GM19025 (cell line): ENCODE data around the gene C11orf16.
"Not testable (repeated sequence)": the region's sequence is repeated elsewhere in the genome, so short reads cannot be mapped to it uniquely, and the experiment has no call there.

ENCODE experiments used
- ATAC-seq: cut with Tn5 transposase; IDR thresholded peaks from one replicate; pipeline ENCODE4 v1.9.1; 2021; ENCODE audit warnings: mild to moderate bottlenecking, low read depth, moderate library complexity; ENCODE audit not compliant: unreplicated experiment

The C11orf16 gene, protein sequence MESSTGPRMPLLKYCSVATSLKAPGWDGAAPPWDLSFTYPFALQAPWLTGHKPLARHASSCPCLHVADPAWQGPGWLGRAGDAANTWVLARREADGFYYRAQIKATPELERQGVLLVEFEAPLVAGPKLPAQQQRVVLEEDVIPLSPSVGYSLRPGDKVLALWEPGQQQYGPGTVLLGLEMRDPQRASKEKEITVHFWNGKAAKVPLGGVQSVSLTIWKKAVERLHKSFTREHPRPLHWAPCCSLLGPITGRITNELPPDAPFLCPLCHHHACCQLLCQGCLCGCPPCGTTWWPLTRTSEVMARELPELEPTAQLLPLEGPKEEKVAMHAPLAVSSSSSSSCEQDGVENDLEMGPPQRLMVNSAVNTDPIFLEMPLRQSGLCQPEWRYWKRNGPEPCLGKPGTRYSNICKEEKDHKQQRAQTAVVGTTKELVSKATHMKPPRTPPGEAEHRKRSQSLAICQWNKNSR

DNA sequence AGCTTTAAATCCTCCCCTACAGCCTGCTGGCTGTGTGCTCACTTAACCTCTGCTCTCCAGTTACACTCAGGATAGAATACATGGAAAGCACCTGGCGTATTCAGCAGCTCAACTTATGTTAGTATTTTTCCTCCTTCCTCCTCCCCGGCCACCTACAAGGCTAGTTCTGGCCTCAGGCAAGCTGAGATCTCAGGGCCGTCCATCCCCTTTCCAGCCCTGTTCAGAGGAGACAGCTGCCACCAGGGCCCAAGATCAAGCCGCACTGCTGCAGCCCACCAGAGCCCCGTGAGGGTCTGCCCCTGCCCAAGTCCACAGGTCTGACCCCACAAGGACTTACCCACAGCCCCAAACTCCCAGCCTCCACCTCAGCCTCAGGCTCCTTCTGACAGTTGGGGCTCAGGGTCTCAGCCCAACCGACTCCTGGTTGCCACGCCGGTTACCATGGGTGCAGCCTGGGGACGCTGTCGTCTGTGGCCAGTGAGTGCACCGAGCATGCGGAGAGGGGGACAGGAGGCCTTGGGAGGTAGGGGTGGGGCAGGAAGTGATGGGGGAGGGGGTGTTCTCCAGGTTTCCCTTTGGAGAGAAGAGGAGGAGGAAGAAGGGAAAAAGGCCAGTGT lies at the start of gene C11orf16:
Gene C11orf16 (minus strand): TSS at position 384 of the 617 bp plus-strand sequence. CDS start 639 bp downstream, outside the sequence.
- no peak for ATAC-seq

DNA sequence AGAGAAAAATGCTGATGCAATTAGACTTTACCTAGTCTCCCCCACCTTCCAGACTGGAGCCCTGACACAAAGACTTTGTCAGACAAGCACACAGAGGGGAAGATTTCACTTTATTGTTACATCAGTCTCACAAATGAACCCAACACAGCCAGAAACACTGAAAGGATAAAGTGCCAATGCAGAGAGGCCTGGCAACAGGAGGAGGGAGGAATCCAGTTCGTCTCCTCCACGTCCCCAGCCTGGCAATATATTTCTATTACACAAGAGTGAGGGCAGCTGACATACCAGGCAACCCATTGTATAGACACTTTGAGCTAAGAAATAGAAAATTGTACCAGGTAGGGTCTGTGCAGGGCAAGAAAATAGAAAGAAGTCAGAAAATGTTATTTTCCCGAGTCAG lies 47.7 kb upstream of the C11orf16 start:
- no peak for ATAC-seq

DNA sequence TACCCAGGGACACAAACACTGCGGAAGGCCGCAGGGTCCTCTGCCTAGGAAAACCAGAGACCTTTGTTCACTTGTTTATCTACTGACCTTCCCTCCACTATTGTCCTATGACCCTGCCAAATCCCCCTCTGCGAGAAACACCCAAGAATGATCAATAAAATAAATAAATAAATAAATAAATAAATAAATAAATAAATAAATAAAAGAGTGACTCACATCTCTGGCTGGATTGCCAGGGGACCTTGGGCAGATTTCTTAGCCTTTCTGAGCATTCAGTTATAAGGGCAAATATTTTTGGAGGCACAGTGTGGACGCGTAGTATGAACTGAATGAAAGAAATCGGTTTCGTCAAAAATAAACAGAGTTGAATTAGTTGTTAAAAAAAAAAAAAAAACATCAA lies 46.6 kb upstream of the C11orf16 start:
- not testable (repeated sequence) for ATAC-seq

DNA sequence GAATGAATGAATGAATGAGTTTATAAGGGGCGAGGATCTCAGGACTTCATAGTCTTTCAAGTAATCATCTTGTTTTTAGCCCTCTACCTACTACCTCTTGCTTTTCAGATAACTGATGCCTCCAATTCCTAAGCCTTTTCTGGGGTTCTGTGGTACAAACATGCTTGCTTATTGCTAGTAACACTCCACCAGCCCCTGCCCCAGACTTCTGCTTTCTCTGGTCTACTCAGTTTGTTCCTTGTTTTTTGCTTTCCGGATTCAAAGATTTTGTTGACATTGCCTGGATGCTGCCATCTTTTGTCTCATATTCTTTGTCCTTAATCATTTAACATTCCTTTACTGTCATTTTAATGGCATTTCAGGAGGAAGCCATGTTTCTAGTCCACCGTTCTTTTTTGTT lies 40.4 kb upstream of the C11orf16 start:
- no peak for ATAC-seq

DNA sequence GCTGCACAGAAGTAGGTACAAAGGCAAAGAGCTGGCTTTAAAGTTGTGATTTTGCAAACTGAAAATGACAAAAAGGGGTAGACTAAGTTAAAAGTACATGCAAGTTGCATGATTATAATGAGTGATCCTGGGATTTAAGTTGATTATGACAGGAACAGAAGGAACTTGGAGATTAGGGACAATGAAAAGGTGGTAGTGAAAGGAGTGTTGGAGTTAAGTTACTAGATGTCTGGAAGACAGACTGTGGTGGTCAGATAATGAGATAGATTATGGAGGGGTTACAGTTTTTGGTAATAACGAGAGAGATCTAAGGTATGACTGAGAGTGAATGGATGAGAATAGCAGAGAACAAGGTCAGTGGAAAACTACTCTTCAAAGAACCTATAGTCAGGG lies 39.2 kb upstream of the C11orf16 start:
- ATAC-seq = no peak

DNA sequence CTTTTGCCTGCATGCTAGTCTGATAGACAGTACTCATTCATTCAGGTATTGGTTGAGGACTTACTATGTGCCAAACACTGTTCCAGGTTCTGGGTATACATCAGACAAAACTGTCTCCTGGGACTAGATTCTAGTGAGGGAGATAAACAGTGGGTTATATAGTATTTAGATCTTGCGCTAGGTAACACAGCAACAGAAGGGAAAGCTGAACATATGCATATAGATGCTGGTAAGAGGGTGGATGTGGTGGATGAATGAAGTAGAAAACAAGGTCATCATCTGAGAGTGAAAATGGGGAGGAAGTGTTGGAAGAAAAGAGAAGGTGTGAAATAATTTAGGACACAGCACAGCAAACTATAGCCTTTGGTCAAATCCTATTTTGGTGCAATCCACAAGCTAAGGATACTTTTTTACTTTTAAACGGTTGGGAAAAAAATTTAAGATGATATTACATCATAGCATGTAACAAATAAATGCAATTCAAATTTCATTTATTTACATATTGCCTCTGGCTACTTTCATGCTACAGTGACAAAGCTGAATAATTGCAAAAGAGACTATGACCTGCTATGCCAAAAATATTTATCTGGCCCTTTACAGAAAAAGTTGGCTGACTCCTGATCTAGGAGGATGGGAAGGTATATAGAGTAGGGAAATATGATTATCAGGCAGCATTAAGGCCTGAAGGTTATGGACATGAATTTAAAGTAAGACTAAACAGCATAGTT lies 38.6 kb upstream of the C11orf16 start:
- no peak for ATAC-seq

DNA sequence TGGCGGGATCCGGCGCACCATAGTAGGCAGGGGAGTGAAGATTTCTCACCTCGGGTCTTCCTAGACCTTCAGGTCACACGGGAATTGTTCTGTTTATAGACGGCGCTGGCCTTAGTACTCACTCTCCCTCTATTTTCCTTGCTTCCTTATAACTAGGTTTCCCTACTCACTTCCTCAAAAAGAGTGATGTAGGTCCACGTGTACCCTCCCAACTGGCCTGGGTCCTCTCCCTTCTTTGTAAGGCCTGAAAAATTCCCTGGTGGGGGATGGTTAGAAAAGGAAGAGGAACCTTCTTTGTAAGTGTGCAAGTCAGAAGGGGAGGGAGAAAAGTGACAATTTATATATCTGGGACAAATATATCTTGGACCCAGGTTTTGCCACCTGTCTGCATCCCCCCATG lies 34.4 kb upstream of the C11orf16 start:
- ATAC-seq = no peak

DNA sequence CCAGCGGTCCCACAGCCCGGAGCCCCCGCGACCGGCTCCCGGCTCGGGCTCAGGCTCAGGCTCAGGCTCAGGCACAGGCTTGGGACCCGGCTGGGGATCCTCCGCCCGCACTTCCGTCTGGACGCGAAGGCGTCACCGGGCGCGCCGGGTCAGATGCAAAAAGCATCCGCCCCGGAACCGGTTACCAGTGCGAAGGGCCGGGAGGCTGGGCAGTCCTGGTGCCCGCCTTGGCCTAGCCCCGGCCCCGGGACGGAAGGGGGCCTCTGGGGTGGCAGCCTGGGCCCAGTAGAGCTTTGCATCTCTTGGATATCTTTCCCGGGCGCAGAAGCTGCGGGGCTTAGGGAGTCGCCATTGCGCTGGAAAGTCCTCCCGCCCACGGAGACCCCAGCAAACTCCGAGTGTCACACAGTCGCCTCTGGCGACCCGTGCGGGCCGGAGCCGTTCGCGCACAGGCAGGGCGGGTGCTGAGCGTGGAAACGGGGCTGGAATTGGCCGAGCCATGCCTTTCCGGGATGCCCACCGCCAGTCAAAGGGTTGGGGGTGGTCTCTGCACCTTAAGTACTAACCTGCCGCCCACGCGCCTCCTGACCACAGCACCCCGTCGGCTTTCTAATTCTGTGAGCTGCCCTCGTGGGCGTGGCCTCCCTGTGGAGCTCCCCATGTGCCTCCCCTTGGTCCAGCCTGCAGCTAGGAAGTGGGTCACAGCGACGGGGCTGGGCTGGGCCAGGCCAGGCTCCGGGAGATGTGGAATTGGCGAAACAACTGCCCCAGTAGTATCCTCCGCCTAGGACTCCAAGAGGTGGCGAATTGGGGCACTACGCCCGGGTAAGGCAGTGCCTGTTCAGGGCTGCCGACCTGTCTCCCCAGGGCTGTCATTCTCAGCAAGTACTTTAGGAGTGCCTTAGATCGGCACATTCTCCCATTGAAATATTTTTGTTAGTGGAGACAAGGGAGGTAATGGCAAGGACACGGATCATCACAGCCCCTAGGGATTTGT lies 31.9 kb upstream of the C11orf16 start, which contains the start of gene TMEM9B:
Gene TMEM9B (minus strand): TSS at position 119 of the 997 bp plus-strand sequence. CDS start 129 bp downstream, outside the sequence.
- peak; percentile 86 for ATAC-seq

DNA sequence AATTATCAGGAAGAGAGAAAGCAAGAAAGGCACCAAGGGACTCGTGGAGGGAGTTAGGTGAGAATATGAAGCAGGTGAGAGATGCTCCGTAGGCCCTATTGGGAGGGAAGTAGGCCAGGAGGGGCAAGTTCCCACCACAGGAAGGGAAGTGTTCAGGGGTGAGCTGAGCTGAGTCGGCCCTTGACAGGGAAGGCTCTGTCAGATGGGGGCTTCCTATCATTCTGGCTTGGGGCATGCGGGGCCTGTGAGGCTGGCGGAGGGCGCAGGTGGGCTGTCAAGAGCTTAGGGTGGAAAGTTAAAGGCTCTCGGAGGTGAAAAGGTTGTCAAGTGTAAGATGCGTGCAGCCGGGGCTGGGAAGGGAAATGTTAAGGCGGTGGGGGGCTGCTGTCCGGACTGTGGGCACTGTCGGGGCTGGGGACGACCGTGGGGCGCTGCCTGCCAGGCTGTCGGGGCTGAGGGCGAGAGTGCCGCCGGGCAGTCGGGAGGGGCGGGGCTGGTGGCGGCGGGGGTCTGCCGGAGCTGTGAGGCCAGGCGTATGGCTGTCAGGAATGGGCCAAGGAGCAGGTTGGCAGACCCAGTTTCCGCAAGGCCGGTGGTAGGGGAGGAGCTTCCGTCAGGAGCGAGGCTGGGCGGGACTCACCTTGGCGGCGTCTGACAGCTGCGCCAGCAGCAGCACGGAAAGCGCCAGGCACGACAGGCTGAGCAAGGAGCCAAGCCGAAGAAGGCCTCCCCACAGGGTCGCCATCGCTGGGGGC lies 31.0 kb upstream of the C11orf16 start:
- ATAC-seq = peak; percentile 68

DNA sequence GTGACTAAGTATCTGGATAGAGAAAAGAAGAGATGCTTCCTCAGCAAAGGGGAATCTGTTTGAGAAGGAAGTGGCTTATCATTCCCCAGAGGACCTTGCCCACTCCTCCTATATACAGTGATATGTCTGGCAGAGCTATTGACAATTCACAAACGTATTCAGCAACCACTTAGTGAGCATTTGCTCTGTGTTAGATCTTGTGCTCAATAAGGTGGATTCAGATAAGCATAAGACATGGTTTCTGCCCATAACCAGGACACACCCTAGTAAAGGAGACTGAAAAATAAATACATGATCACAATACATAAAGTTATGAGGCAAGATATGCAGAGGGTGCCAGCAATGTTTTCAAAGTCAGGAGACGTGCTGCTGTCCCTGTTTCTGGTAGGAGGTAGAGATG lies 30.1 kb upstream of the C11orf16 start:
- no peak for ATAC-seq

DNA sequence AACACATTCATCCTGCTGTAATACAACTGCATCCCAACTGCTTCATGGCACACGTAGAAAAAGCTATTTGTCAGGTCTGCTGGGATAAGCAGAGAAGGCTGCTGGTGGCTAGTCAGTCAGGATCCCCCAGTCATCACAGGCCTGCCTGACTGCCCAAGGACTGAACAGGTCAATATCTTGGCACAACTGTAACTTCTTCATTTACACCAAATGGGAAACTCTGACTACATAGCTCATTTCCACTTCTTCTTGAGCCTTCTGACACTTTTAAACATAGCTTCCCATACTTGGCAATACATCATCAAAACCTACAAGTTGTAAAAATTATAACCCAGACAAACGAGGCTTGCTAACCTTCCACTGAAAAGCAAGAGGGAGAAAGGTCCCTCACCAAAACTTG lies 28.7 kb upstream of the C11orf16 start:
- no peak for ATAC-seq

DNA sequence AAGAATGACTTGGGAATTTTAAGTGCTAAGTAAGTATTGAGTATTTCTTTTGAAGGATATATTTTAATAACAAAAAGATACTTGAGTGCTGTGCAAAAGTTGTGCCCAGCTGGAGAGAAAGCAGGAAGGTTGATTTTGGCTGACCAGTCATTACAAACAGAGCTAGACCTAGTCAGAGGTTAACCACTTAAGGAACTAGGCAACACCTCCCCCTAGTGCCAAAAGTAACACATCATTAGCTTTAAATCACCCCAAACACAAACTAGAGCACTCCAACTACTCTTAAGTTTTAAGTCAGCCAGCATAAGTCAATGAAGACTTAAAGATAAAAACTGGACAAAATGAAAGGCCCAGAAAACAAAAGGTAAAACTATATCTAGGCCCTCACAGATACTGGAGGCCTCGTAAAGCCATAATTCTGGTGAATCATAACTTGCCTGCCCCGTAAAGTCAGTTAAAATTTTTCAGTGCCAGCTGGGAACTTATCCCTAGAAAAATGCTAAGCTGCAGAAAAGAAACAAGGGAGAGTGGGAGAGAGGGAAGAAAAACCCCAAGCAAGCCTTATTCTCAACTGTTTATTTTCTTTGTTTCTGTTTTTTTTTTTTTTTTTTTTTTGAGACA lies 26.9 kb upstream of the C11orf16 start:
- no peak for ATAC-seq

DNA sequence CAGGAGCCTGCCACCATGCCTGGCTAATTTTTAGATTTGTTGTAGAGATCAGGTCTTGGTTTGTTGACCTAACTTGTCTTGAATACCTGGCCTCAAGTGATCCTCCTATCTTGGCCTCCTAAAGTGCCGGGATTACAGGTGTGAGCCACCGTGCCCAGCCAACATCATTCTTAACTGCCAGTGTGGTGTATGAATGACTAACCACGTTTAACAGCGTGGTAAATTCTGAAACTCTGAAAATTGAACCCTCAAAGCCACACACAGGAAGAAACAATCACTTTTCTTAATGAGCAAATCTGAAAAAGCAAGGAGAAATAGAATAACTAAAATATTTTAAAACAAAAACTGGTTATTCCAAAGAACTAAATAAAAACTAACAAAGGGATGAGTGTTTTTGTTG lies 24.1 kb upstream of the C11orf16 start:
- ATAC-seq = no peak

DNA sequence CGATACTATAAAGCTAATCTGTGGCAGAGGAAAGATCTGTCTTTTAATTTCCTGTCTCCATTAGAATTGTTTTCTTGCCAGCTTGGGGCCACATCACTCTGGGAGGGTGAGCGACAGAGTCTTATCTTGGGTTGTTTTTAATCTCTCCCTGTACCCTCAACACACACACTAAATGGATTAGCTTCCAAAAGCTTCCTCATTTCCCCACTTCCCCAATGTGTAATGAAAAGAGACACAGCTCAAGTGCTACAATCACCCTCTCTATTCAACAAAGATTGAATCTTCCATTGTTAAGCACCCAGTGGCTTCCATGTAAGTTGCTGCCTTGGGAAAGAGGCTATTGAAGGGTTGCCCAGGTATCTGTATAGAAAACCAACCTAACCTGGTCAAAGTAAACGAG lies 16.1 kb upstream of the C11orf16 start:
- no peak for ATAC-seq

DNA sequence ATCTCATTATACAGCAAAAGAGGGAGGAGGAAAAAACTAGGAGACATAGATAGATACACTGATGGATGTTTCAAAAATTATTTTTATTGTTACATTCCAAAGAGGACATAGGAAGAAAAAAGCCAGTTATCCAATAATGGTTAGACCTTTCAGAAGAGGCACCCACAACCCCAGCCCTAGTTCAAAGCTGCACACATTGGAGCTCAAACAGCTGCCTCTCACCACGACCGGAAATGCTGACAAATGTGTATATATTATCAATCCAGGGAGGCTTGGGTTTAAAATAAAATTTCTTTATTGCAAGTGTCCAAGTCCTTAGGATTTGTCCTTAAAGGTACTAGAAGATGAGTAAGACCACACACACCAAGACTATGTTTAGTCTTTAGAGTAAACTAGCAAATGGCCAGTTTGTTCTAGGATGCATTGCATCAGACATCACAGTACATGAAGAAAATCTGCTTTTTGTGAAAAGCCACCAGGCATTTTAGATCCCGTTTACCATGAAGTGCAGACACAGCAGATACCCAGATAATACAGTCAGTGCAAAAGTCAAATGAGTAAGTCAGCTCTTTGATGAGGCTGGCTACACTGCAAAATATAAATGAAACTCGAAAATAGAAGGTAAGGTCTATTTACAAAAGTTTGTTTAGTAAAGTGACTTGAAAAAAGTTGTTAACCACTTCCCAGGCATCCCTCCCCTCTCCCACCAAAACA lies 14.6 kb upstream of the C11orf16 start:
- no peak for ATAC-seq

DNA sequence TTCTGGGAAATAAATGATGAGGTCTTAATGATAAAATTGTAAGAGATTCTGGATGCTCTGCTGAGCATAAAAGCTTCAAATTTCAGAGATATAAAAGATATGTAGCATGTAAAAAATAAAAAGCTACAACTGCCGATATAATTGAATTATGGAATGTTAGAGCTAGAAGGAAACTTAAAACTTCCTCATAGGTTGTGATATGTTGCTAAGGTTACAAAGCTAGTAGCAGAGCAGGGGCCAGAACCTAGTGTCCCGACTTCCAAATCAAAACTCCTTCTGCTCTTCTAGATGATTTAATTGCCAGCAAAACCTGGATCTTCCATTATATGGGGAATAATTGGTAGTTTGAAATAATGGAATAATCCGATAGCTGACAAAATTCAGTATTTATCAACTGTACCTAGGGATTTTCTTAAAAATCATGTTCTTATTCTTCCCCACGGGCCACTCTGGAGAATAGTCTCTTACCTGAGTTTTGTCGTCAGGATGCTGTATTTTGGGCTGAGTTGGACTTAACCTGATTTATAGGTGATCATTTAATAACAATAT lies 9.8 kb upstream of the C11orf16 start, which contains the start of gene ASCL3:
Gene ASCL3 (minus strand): TSS at position 499 of the 549 bp plus-strand sequence. CDS start 4,855 bp downstream, outside the sequence.
- no peak for ATAC-seq

DNA sequence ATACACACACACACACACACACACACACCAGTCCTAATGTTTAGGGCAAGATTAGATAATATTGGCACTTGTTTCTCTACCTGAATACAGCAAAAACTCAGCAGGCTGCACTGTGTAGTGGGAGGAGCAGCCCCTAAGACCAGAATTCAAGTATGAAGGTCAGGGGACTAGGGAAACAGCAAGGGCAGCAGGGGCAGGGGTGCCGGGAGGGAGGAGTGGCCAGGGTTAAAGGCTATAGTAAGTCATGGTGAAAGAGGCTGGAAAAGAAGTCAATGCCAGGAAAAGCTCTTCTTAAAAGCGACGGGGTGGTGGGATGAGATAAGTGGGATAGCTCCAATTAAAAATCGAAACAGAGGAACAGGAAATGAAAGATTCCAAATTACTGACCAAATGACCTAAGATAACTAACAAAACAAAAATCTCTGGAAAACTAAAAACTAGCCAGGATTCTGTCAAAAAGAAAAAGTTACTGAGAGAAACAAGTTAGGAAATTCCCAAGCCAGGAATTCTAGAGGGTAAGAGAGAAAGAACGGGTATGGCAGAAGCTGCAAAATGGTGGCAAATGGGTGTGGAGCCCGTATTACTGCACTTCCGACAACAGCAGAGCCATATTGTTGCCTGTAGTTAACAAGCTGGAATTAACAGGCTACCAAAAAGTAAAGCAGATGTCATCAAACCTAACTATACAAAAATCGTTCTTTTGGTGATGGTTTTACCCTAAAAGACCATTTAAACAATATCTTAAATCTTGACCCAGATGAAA lies 8.8 kb upstream of the C11orf16 start:
- no peak for ATAC-seq
